AG08395 (cell line): ENCODE results near the gene XIRP2.
A peak's percentile ranks its signal among the peaks of the same experiment; 100 is the strongest.

Experiments used
- DNase-seq: peaks from one replicate; pipeline ENCODE4 v3.0.0; 2012; ENCODE audit warnings: mixed read lengths, low spot score

XIRP2 gene

GRCh38 chr2:167135706-167136105 is 247.4 kb downstream of the XIRP2 start:
- DNase-seq, result no peak

GRCh38 chr2:167136879-167137596 is 248.8 kb downstream of the XIRP2 start:
- no peak for DNase-seq

GRCh38 chr2:167140330-167140729 is 252.1 kb downstream of the XIRP2 start:
- no peak for DNase-seq

GRCh38 chr2:167140767-167141166 is 252.5 kb downstream of the XIRP2 start:
- peak; percentile 22 for DNase-seq

- no peak for DNase-seq
Measured at GRCh38 chr2:167142554-167142953, 254.3 kb downstream of the XIRP2 start.

- no peak for DNase-seq
Measured at GRCh38 chr2:167144179-167144898, 256.1 kb downstream of the XIRP2 start.

- DNase-seq, result no peak
Measured at GRCh38 chr2:167147271-167147941, 259.1 kb downstream of the XIRP2 start.

- no peak for DNase-seq
Measured at GRCh38 chr2:167151894-167152293, 263.6 kb downstream of the XIRP2 start.

GRCh38 chr2:167157523-167157922 is 269.2 kb downstream of the XIRP2 start:
- DNase-seq, result no peak

GRCh38 chr2:167177196-167177595 is 288.9 kb downstream of the XIRP2 start:
- DNase-seq, result no peak

- no peak for DNase-seq
Measured at GRCh38 chr2:167181134-167181533, 292.9 kb downstream of the XIRP2 start.

- no peak for DNase-seq
Measured at GRCh38 chr2:167181688-167182087, 293.4 kb downstream of the XIRP2 start.

- no peak for DNase-seq
Measured at GRCh38 chr2:167182403-167182802, 294.1 kb downstream of the XIRP2 start.

GRCh38 chr2:167183931-167184330 is 295.7 kb downstream of the XIRP2 start:
- no peak for DNase-seq

- no peak for DNase-seq
Measured at GRCh38 chr2:167186465-167186864, 298.2 kb downstream of the XIRP2 start.

GRCh38 chr2:167187049-167187727 is 298.9 kb downstream of the XIRP2 start:
- no peak for DNase-seq

- no peak for DNase-seq
Measured at GRCh38 chr2:167187978-167188967, 300.0 kb downstream of the XIRP2 start.

GRCh38 chr2:167190053-167190452 is 301.8 kb downstream of the XIRP2 start:
- no peak for DNase-seq

- DNase-seq, result no peak
Measured at GRCh38 chr2:167191588-167191987, 303.3 kb downstream of the XIRP2 start.

GRCh38 chr2:167192833-167193232 is 304.6 kb downstream of the XIRP2 start:
- DNase-seq, result no peak
